H1 (cell line): ENCODE measurements around the gene CLUH. TPM values are rescaled to one million over a fixed set of nuclear protein-coding genes. Genes with fewer than 3 reads are reported as not detected.

Experiments
- CBX8 ChIP-seq: fragments of 300-800, 300-1000 bp; sonication (generic); IDR thresholded peaks from 2 replicates; pipeline ENCODE4 v1.7.1; 2016; ENCODE audit warnings: low read depth, low read length, borderline replicate concordance
- GABPA ChIP-seq: IDR thresholded peaks from 2 replicates; pipeline ENCODE4 v1.6.1; 2011; ENCODE audit warnings: mild to moderate bottlenecking, low read length, moderate library complexity, borderline replicate concordance; ENCODE audit not compliant: insufficient read depth
- JUND ChIP-seq: IDR thresholded peaks from 2 replicates; pipeline ENCODE4 v1.6.1; 2011; ENCODE audit warnings: mild to moderate bottlenecking, improper control_type of control experiment, low read length
- KDM1A ChIP-seq: fragments of 200-600, 300-600 bp; sonication (generic); IDR thresholded peaks from 2 replicates; pipeline ENCODE4 v1.7.1; 2016; ENCODE audit warnings: mild to moderate bottlenecking, low read length, borderline replicate concordance
- NRF1 ChIP-seq: IDR thresholded peaks from 2 replicates; pipeline ENCODE4 v1.6.1; 2011; ENCODE audit warnings: mild to moderate bottlenecking, low read depth, low read length, improper control_type of control experiment
- SAP30 ChIP-seq: fragments of 300-600 bp; sonication (generic); IDR thresholded peaks from 2 replicates; pipeline ENCODE4 v1.7.1; 2012; ENCODE audit warnings: low read length, moderate library complexity, mild to moderate bottlenecking, inconsistent platforms; ENCODE audit not compliant: insufficient read depth, insufficient replicate concordance
- TCF12 ChIP-seq: IDR thresholded peaks from 2 replicates; pipeline ENCODE4 v1.6.1; 2011; ENCODE audit warnings: low read depth, mild to moderate bottlenecking, low read length
- polyA plus RNA-seq, 7 experiments: library from polyadenylated mRNA; depleted of rRNA in 3 of 7; stranded (reverse) in 5 of 7; unstranded in 2 of 7; fragments of >200 nt in 5 of 7; fragments of 200-250 nt in 2 of 7; gene quantifications; 1 replicate in 5 of 7; 2 replicates in 1 of 7; 4 replicates in 1 of 7; pipeline versions ENCODE4 v1.2.1 to v1.2.3, GENCODE V29; 2011 to 2013; ENCODE audit warnings: missing spikeins in 2 of 7, mixed read lengths in 2 of 7
- total RNA-seq: library from RNA; stranded (reverse); fragmentation: NEBNext Ultra II Directional; extraction: Animal tissue kit (Norgen Biotek cat#: 25700); gene quantifications from 2 replicates; pipeline ENCODE4 v1.2.1, GENCODE V29; 2021
- TF ChIP-seq, protein P1 (sequence below): IDR thresholded peaks from 2 replicates; pipeline ENCODE4 v1.6.1; 2012; ENCODE audit warnings: low read length, inconsistent platforms
- TF ChIP-seq, protein P2 (sequence below): IDR thresholded peaks from 2 replicates; pipeline ENCODE4 v1.6.1; 2012; ENCODE audit warnings: inconsistent platforms
- TF ChIP-seq, protein P3 (sequence below): IDR thresholded peaks from 2 replicates; pipeline ENCODE4 v1.6.1; 2011; ENCODE audit warnings: low read depth, mild to moderate bottlenecking, low read length; ENCODE audit not compliant: insufficient read depth

Gene CLUH
- total and polyA plus RNA-seq, 2 of the 8 experiments (the other 6 are each of a cell fraction or from before 2014, with no cell fraction given): 33.6 to 98.6 TPM

DNA sequence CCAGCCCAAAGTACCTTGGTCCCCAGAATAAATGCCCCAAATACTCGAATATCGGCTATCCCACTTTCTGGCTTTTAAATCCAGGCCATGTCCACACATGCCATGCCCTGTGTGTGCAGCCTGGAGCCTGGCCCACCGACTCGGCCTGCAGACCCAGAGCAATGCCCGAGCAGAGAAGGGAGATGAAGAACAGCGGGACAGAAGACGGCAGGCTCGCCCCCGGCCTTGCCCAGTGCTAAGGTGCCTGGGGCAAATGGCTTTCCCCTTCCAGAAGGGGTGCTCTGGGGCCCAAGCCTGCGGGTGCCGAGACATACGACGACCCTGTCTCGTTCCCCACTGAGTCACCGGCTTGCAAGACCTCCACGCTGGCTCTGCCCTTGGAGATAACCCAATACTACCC is 8.0 kb downstream of the CLUH start (continued):
- TF ChIP-seq, protein P1, sequence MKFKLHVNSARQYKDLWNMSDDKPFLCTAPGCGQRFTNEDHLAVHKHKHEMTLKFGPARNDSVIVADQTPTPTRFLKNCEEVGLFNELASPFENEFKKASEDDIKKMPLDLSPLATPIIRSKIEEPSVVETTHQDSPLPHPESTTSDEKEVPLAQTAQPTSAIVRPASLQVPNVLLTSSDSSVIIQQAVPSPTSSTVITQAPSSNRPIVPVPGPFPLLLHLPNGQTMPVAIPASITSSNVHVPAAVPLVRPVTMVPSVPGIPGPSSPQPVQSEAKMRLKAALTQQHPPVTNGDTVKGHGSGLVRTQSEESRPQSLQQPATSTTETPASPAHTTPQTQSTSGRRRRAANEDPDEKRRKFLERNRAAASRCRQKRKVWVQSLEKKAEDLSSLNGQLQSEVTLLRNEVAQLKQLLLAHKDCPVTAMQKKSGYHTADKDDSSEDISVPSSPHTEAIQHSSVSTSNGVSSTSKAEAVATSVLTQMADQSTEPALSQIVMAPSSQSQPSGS: no peak
- TF ChIP-seq KDM1A (no peak), CBX8 (no peak), GABPA (no peak), TCF12 (no peak), NRF1 (no peak), SAP30 (no peak), JUND (no peak)
- TF ChIP-seq, protein P2, sequence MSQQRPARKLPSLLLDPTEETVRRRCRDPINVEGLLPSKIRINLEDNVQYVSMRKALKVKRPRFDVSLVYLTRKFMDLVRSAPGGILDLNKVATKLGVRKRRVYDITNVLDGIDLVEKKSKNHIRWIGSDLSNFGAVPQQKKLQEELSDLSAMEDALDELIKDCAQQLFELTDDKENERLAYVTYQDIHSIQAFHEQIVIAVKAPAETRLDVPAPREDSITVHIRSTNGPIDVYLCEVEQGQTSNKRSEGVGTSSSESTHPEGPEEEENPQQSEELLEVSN: no peak
- TF ChIP-seq, protein P3, sequence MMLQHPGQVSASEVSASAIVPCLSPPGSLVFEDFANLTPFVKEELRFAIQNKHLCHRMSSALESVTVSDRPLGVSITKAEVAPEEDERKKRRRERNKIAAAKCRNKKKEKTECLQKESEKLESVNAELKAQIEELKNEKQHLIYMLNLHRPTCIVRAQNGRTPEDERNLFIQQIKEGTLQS: no peak
- TF ChIP-seq, all 59 proteins: peak for 0
